ENCODE data around the gene ANTXR1. TPM values are rescaled to one million over a fixed set of nuclear protein-coding genes. Genes with fewer than 3 reads are reported as not detected.

The ANTXR1 gene
- total RNA-seq, 1 experiment from 2014 or later, result 0.27 TPM

GRCh38 chr2:69017835-69018234 is 4.9 kb downstream of the ANTXR1 start:
- Histone ChIP-seq H3K36me3 (ENCODE audit: control insufficient read depth, insufficient read depth, low read length) (no peaks in the 10 kb centered on the region), H3K27me3 (replicated peaks; ENCODE audit: control insufficient read depth, insufficient read depth, low read length) (peaks cover 1% of the 10 kb centered on the region), H3K4me1 (0 out of 2 replicates have a peak, but pooled peaks cover 3% of the 10 kb centered on the region), H3K4me3 (ENCODE audit: low read depth, low read length) (no peak overlapping the region), H3K9me3 (no peaks in the 10 kb centered on the region)
- DNase-seq, result no peak
- H3K9me3 Mint-ChIP-seq (ENCODE audit: unreplicated experiment), result no peaks in the 10 kb centered on the region
- no peak overlapping the region for H3K4me3 Mint-ChIP-seq (ENCODE audit: unreplicated experiment)
- TF ChIP-seq CTCF (IDR thresholded peaks at IDR 0.05; ENCODE audit: insufficient read depth in 1 of 2, low read depth in 1 of 2, low read length in 1 of 2, severe bottlenecking in 1 of 2, unreplicated experiment in 1 of 2), result no peak
- peaks cover 2% of the 10 kb centered on the region for H3K4me1 Mint-ChIP-seq (ENCODE audit: low read depth, unreplicated experiment)
- no peaks in the 10 kb centered on the region for H3K36me3 Mint-ChIP-seq (ENCODE audit: insufficient read depth, unreplicated experiment)
- ChIA-PET CTCF (no interaction called here), POLR2A (interaction anchor here (0.7 kb wide), 1 partner anchor 589 kb away, joined by 3 read pairs; no protein-coding TSS in a partner anchor)
- H3K27me3 Mint-ChIP-seq (ENCODE audit: insufficient read depth, unreplicated experiment), result peaks cover 16% of the 10 kb centered on the region
- BruUV-seq (replicated peaks), result no TSS peak
- H3K27ac Mint-ChIP-seq (ENCODE audit: unreplicated experiment), result no peak overlapping the region
- intact Hi-C loops (cut with micrococcal nuclease; ENCODE audit: unreplicated experiment), result no loop called here

GRCh38 chr2:69018678-69019095 is 5.7 kb downstream of the ANTXR1 start:
- POLR2A ChIA-PET, result no interaction called here
- intact Hi-C loops (cut with micrococcal nuclease; ENCODE audit: unreplicated experiment), result no loop called here
- H3K36me3 Mint-ChIP-seq (ENCODE audit: insufficient read depth, unreplicated experiment), result no peaks in the 10 kb centered on the region
- Histone ChIP-seq H3K27me3 (replicated peaks; ENCODE audit: control insufficient read depth, insufficient read depth, low read length) (peaks cover 1% of the 10 kb centered on the region), H3K9me3 (no peaks in the 10 kb centered on the region), H3K36me3 (ENCODE audit: control insufficient read depth, insufficient read depth, low read length) (no peaks in the 10 kb centered on the region), H3K4me1 (no peaks in the 10 kb centered on the region), H3K4me3 (ENCODE audit: low read depth, low read length) (no peak overlapping the region)
- no peak overlapping the region for H3K27ac Mint-ChIP-seq (ENCODE audit: unreplicated experiment)
- CTCF ChIA-PET, result no interaction called here
- no TSS peak for BruUV-seq (replicated peaks)
- no peak for TF ChIP-seq CTCF (IDR thresholded peaks at IDR 0.05; ENCODE audit: insufficient read depth in 1 of 2, low read depth in 1 of 2, low read length in 1 of 2, severe bottlenecking in 1 of 2, unreplicated experiment in 1 of 2)
- no peak for DNase-seq
- H3K9me3 Mint-ChIP-seq (ENCODE audit: unreplicated experiment), result no peaks in the 10 kb centered on the region
- H3K4me1 Mint-ChIP-seq (ENCODE audit: low read depth, unreplicated experiment), result no peaks in the 10 kb centered on the region
- no peak overlapping the region for H3K4me3 Mint-ChIP-seq (ENCODE audit: unreplicated experiment)
- H3K27me3 Mint-ChIP-seq (ENCODE audit: insufficient read depth, unreplicated experiment), result peaks cover 15% of the 10 kb centered on the region

GRCh38 chr2:69020496-69021426 is 7.8 kb downstream of the ANTXR1 start:
- H3K4me1 ChIP-seq, result no peaks in the 10 kb centered on the region
- no peak for TF ChIP-seq CTCF (IDR thresholded peaks at IDR 0.05; ENCODE audit: insufficient read depth in 1 of 2, low read depth in 1 of 2, low read length in 1 of 2, severe bottlenecking in 1 of 2, unreplicated experiment in 1 of 2)
- intact Hi-C loops (cut with micrococcal nuclease; ENCODE audit: unreplicated experiment), result no loop called here
- peaks cover 4% of the 10 kb centered on the region for H3K27me3 Mint-ChIP-seq (ENCODE audit: insufficient read depth, unreplicated experiment)
- no TSS peak for BruUV-seq (replicated peaks)
- no peak overlapping the region for H3K27ac Mint-ChIP-seq (ENCODE audit: unreplicated experiment)
- H3K36me3 Mint-ChIP-seq (ENCODE audit: insufficient read depth, unreplicated experiment), result no peaks in the 10 kb centered on the region
- ChIA-PET CTCF (no interaction called here), POLR2A (no interaction called here)
- no peak for DNase-seq
- no peaks in the 10 kb centered on the region for H3K36me3 ChIP-seq (ENCODE audit: control insufficient read depth, insufficient read depth, low read length)
- no peak overlapping the region for H3K4me3 ChIP-seq (ENCODE audit: low read depth, low read length)
- H3K9me3 Mint-ChIP-seq (ENCODE audit: unreplicated experiment), result no peaks in the 10 kb centered on the region
- H3K9me3 ChIP-seq, result no peaks in the 10 kb centered on the region
- no peaks in the 10 kb centered on the region; the same call in 1 of the 2 replicates for H3K27me3 ChIP-seq (replicated peaks; ENCODE audit: control insufficient read depth, insufficient read depth, low read length)
- H3K4me3 Mint-ChIP-seq (ENCODE audit: unreplicated experiment), result no peak overlapping the region
- H3K4me1 Mint-ChIP-seq (ENCODE audit: low read depth, unreplicated experiment), result no peaks in the 10 kb centered on the region

All from Caco-2 (cell line).